ENCODE measurements around the gene RNF180. TPM values are rescaled to one million over a fixed set of nuclear protein-coding genes. Genes with fewer than 3 reads are reported as not detected.

RNF180 gene
- total and polyA plus RNA-seq, 2 of the 13 experiments (the other 11 are each of a cell fraction or from before 2014, with no cell fraction given) = 0.20 TPM; not detected in 1

DNA sequence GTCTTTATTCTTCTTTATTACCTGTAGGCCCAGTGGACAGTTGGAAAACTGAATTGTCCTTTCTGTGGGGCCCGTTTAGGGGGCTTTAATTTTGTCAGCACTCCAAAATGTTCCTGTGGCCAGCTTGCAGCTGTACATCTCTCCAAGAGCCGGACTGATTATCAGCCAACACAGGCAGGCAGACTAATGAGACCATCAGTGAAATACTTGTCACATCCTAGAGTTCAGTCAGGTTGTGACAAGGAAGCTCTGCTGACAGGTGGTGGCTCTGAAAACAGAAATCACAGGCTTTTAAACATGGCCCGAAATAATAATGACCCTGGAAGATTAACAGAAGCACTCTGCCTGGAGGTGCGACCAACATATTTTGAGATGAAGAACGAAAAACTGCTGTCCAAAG lies 47.9 kb downstream of the RNF180 start (continued):
- TF ChIP-seq, protein P1, sequence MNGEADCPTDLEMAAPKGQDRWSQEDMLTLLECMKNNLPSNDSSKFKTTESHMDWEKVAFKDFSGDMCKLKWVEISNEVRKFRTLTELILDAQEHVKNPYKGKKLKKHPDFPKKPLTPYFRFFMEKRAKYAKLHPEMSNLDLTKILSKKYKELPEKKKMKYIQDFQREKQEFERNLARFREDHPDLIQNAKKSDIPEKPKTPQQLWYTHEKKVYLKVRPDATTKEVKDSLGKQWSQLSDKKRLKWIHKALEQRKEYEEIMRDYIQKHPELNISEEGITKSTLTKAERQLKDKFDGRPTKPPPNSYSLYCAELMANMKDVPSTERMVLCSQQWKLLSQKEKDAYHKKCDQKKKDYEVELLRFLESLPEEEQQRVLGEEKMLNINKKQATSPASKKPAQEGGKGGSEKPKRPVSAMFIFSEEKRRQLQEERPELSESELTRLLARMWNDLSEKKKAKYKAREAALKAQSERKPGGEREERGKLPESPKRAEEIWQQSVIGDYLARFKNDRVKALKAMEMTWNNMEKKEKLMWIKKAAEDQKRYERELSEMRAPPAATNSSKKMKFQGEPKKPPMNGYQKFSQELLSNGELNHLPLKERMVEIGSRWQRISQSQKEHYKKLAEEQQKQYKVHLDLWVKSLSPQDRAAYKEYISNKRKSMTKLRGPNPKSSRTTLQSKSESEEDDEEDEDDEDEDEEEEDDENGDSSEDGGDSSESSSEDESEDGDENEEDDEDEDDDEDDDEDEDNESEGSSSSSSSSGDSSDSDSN (CRISPR knock-in tag; IDR thresholded peaks at IDR 0.05) = no peak
- TF ChIP-seq, protein P2, sequence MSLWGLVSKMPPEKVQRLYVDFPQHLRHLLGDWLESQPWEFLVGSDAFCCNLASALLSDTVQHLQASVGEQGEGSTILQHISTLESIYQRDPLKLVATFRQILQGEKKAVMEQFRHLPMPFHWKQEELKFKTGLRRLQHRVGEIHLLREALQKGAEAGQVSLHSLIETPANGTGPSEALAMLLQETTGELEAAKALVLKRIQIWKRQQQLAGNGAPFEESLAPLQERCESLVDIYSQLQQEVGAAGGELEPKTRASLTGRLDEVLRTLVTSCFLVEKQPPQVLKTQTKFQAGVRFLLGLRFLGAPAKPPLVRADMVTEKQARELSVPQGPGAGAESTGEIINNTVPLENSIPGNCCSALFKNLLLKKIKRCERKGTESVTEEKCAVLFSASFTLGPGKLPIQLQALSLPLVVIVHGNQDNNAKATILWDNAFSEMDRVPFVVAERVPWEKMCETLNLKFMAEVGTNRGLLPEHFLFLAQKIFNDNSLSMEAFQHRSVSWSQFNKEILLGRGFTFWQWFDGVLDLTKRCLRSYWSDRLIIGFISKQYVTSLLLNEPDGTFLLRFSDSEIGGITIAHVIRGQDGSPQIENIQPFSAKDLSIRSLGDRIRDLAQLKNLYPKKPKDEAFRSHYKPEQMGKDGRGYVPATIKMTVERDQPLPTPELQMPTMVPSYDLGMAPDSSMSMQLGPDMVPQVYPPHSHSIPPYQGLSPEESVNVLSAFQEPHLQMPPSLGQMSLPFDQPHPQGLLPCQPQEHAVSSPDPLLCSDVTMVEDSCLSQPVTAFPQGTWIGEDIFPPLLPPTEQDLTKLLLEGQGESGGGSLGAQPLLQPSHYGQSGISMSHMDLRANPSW (CRISPR knock-in tag; IDR thresholded peaks at IDR 0.05; ENCODE audit: borderline replicate concordance) = no peak
- no peak for TF ChIP-seq JUN (CRISPR knock-in tag; IDR thresholded peaks at IDR 0.05)
- TF ChIP-seq ZFAT (CRISPR knock-in tag; conservative IDR thresholded peaks at IDR 0.05) = no peak
- TF ChIP-seq NAIF1 (CRISPR knock-in tag; IDR thresholded peaks at IDR 0.05; ENCODE audit: borderline replicate concordance) = no peak

DNA sequence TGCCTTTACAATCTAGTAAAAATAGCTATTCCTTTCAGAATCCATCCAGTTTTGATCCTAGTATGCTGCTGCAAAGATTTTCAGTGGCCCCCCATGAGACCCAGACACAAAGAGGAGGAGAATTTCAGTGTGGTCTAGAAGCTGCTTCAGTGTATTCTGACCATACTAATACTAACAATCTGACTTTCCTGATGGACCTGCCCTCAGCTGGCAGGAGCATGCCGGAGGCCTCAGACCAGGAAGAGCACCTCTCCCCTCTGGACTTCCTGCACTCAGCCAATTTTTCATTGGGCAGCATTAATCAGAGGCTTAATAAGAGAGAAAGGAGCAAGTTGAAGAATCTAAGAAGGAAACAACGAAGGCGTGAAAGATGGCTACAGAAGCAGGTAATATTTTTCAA lies 48.5 kb downstream of the RNF180 start:
- FAIRE-seq = no peak
- CTCF ChIA-PET (ENCODE audit: low intra/inter-chr PET ratio, low total read pairs) = no interaction called here
- TF ChIP-seq ZNF326 (CRISPR knock-in tag; IDR thresholded peaks at IDR 0.05; ENCODE audit: borderline replicate concordance) (no peak), HES4 (CRISPR knock-in tag; IDR thresholded peaks at IDR 0.05; ENCODE audit: borderline replicate concordance) (no peak), ZFP62 (CRISPR knock-in tag; IDR thresholded peaks at IDR 0.05) (no peak), RXRA (CRISPR knock-in tag; IDR thresholded peaks at IDR 0.05) (no peak), MTA1 (CRISPR knock-in tag; IDR thresholded peaks at IDR 0.05; ENCODE audit: borderline replicate concordance) (no peak), JARID2 (CRISPR knock-in tag; IDR thresholded peaks at IDR 0.05; ENCODE audit: insufficient replicate concordance) (no peak), SP4 (CRISPR knock-in tag; IDR thresholded peaks at IDR 0.05) (no peak), ZNF101 (CRISPR knock-in tag; IDR thresholded peaks at IDR 0.05; ENCODE audit: borderline replicate concordance, low read depth) (no peak), ZNF3 (CRISPR knock-in tag; IDR thresholded peaks at IDR 0.05) (no peak), ZNF138 (CRISPR knock-in tag; IDR thresholded peaks at IDR 0.05; ENCODE audit: low read depth) (no peak), ZNF772 (CRISPR knock-in tag; IDR thresholded peaks at IDR 0.05) (no peak)
- TF ChIP-seq, protein P3, sequence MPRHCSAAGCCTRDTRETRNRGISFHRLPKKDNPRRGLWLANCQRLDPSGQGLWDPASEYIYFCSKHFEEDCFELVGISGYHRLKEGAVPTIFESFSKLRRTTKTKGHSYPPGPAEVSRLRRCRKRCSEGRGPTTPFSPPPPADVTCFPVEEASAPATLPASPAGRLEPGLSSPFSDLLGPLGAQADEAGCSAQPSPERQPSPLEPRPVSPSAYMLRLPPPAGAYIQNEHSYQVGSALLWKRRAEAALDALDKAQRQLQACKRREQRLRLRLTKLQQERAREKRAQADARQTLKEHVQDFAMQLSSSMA (CRISPR knock-in tag; IDR thresholded peaks at IDR 0.05) = no peak
- TF ChIP-seq, protein P4, sequence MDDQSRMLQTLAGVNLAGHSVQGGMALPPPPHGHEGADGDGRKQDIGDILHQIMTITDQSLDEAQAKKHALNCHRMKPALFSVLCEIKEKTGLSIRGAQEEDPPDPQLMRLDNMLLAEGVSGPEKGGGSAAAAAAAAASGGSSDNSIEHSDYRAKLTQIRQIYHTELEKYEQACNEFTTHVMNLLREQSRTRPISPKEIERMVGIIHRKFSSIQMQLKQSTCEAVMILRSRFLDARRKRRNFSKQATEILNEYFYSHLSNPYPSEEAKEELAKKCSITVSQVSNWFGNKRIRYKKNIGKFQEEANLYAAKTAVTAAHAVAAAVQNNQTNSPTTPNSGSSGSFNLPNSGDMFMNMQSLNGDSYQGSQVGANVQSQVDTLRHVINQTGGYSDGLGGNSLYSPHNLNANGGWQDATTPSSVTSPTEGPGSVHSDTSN (CRISPR knock-in tag; IDR thresholded peaks at IDR 0.05; ENCODE audit: borderline replicate concordance) = no peak

More for the DNA sequence above, 48.5 kb downstream of the RNF180 start:
- H3K36me3 ChIP-seq (replicated peaks in 1 of 2; ENCODE audit: control insufficient read depth in 1 of 2, insufficient read depth in 2 of 2, low read length in 2 of 2) = no peaks in the 10 kb centered on the region
- POLR2A ChIA-PET = no interaction called here
- no peaks in the 10 kb centered on the region for H3K9me3 ChIP-seq (ENCODE audit: low read length)
- H3K27ac ChIP-seq (ENCODE audit: extremely low read length, insufficient read depth, low read length) = no peak overlapping the region
- in situ Hi-C loops (cut with HindIII; ENCODE audit: extremely low pct_ligation_motif_present, low pct_unique_long_range_greater_than_20kb) = no loop called here
- intact Hi-C loops (cut with micrococcal nuclease; ENCODE audit: unreplicated experiment) = no loop called here
- no peak overlapping the region for H3K9ac ChIP-seq (ENCODE audit: insufficient read depth, low read depth, low read length)
- H2AFZ ChIP-seq (ENCODE audit: low read length) = no peak overlapping the region
- no peaks in the 10 kb centered on the region for H3K27me3 ChIP-seq (ENCODE audit: control insufficient read depth in 1 of 2, insufficient read depth in 2 of 2, low read length in 2 of 2)
- H3K4me2 ChIP-seq (ENCODE audit: low read depth, low read length) = no peak overlapping the region
- no peaks in the 10 kb centered on the region for H4K20me1 ChIP-seq (ENCODE audit: insufficient read depth, low read length)
- no peak overlapping the region for H3K4me3 ChIP-seq (replicated peaks in 1 of 3; ENCODE audit: insufficient read depth in 1 of 3, low read depth in 2 of 3, low read length in 3 of 3)
- no peaks in the 10 kb centered on the region for H3K79me2 ChIP-seq (ENCODE audit: insufficient read depth, low read length)
- ATAC-seq = no peak
- H3K4me1 ChIP-seq (ENCODE audit: insufficient read depth, low read length) = no peaks in the 10 kb centered on the region
- no peak for DNase-seq (ENCODE audit: low spot score)
- 1% methylated on average over 3 of the region's 3 CpGs for WGBS (ENCODE audit: low lambda C conversion rate)
- BruUV-seq (replicated peaks) = no TSS peak

All from HepG2 (cell line).